Measurements from ENCODE around the gene HTD2. TPM values are rescaled to one million over a fixed set of nuclear protein-coding genes. Genes with fewer than 3 reads are reported as not detected.

The HTD2 gene
- total RNA-seq, 1 experiment from 2014 or later, result 8.2 TPM

DNA sequence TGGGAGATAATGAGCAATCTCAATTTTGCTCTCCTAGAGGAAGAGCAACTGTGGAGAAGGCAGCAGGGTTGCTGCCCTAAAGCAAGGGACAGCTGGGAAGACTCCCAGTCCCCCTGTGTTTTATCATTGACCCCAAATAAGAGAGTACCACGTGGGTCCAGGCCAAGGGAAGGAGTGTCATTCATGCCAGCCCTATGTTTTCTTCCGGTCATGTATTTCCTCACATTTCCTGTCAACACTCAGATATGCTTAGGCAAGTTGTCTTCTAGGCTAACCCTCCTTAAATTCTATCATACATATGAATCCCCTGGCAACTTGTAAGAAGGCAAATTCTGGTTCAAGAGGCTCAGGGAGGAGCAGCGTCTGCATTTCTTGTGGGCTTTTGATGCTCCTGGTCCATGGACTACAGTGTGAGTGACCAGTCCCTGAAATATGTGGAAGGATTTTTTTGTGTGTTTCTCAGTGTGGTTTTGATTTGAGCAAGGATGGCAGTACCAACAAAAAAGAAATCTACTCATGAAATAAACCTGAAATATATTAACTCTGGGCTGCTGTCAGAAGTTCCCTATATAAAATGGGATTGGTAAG lies 32.2 kb upstream of the HTD2 start:
- no peak overlapping the region for H3K4me3 ChIP-seq (ENCODE audit: low read depth, low read length)
- no peak for DNase-seq
- H3K4me3 Mint-ChIP-seq (ENCODE audit: unreplicated experiment), result no peak overlapping the region
- H3K27me3 Mint-ChIP-seq (ENCODE audit: insufficient read depth, unreplicated experiment), result no peaks in the 10 kb centered on the region
- H3K27ac Mint-ChIP-seq (ENCODE audit: unreplicated experiment), result no peak overlapping the region
- H3K27me3 ChIP-seq (replicated peaks; ENCODE audit: control insufficient read depth, insufficient read depth, low read length), result no peaks in the 10 kb centered on the region
- peaks cover 5% of the 10 kb centered on the region for H3K4me1 Mint-ChIP-seq (ENCODE audit: low read depth, unreplicated experiment)
- POLR2A ChIA-PET, result no interaction called here
- TF ChIP-seq, protein P1, sequence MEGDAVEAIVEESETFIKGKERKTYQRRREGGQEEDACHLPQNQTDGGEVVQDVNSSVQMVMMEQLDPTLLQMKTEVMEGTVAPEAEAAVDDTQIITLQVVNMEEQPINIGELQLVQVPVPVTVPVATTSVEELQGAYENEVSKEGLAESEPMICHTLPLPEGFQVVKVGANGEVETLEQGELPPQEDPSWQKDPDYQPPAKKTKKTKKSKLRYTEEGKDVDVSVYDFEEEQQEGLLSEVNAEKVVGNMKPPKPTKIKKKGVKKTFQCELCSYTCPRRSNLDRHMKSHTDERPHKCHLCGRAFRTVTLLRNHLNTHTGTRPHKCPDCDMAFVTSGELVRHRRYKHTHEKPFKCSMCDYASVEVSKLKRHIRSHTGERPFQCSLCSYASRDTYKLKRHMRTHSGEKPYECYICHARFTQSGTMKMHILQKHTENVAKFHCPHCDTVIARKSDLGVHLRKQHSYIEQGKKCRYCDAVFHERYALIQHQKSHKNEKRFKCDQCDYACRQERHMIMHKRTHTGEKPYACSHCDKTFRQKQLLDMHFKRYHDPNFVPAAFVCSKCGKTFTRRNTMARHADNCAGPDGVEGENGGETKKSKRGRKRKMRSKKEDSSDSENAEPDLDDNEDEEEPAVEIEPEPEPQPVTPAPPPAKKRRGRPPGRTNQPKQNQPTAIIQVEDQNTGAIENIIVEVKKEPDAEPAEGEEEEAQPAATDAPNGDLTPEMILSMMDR (IDR thresholded peaks at IDR 0.05; ENCODE audit: insufficient read depth in 1 of 2, low read depth in 1 of 2, low read length in 1 of 2, severe bottlenecking in 1 of 2, unreplicated experiment in 1 of 2), result no peak
- H3K9me3 ChIP-seq, result no peaks in the 10 kb centered on the region
- H3K9me3 Mint-ChIP-seq (ENCODE audit: unreplicated experiment), result no peaks in the 10 kb centered on the region
- H3K36me3 ChIP-seq (ENCODE audit: control insufficient read depth, insufficient read depth, low read length), result peaks cover 2% of the 10 kb centered on the region
- CTCF ChIA-PET, result no interaction called here
- no TSS peak for BruUV-seq (replicated peaks)
- H3K4me1 ChIP-seq, result no peaks in the 10 kb centered on the region
- peaks cover 7% of the 10 kb centered on the region for H3K36me3 Mint-ChIP-seq (ENCODE audit: insufficient read depth, unreplicated experiment)
- intact Hi-C loops (cut with micrococcal nuclease; ENCODE audit: unreplicated experiment), result no loop called here

DNA sequence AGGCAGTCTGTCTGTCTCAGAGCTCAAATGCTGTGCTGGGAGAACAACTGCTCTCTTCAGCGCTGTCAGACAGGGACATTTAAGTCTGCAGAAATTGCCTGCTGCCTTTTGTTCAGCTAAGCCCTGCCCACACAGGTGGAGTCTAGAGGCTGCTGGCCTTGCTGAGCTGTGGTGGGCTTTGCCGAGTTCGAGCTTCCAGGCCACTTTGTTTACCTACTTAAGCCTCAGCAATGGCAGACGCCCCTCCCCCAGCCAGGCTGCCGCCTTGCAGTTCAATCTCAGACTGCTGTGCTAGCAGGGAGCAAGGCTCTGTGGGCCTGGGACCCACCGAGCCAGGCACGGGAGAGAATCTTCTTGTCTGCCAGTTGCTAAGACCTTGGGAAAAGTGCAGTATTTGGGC lies 25.3 kb upstream of the HTD2 start:
- no peak for DNase-seq
- TF ChIP-seq, protein P1 (IDR thresholded peaks at IDR 0.05; ENCODE audit: insufficient read depth in 1 of 2, low read depth in 1 of 2, low read length in 1 of 2, severe bottlenecking in 1 of 2, unreplicated experiment in 1 of 2), result no peak
- Mint-ChIP-seq H3K9me3 (ENCODE audit: unreplicated experiment) (no peaks in the 10 kb centered on the region), H3K4me1 (ENCODE audit: low read depth, unreplicated experiment) (peaks cover 5% of the 10 kb centered on the region), H3K27me3 (ENCODE audit: insufficient read depth, unreplicated experiment) (no peaks in the 10 kb centered on the region), H3K27ac (ENCODE audit: unreplicated experiment) (no peak overlapping the region), H3K36me3 (ENCODE audit: insufficient read depth, unreplicated experiment) (no peaks in the 10 kb centered on the region), H3K4me3 (ENCODE audit: unreplicated experiment) (no peak overlapping the region)
- no peak overlapping the region for H3K4me3 ChIP-seq (ENCODE audit: low read depth, low read length)
- H3K27me3 ChIP-seq (replicated peaks; ENCODE audit: control insufficient read depth, insufficient read depth, low read length), result no peaks in the 10 kb centered on the region
- no peaks in the 10 kb centered on the region for H3K4me1 ChIP-seq
- no peaks in the 10 kb centered on the region for H3K9me3 ChIP-seq
- peaks cover 1% of the 10 kb centered on the region; the same call in 1 of the 2 replicates for H3K36me3 ChIP-seq (ENCODE audit: control insufficient read depth, insufficient read depth, low read length)
- POLR2A ChIA-PET, result no interaction called here
- BruUV-seq (replicated peaks), result no TSS peak
- intact Hi-C loops (cut with micrococcal nuclease; ENCODE audit: unreplicated experiment), result no loop called here
- CTCF ChIA-PET, result no interaction called here

DNA sequence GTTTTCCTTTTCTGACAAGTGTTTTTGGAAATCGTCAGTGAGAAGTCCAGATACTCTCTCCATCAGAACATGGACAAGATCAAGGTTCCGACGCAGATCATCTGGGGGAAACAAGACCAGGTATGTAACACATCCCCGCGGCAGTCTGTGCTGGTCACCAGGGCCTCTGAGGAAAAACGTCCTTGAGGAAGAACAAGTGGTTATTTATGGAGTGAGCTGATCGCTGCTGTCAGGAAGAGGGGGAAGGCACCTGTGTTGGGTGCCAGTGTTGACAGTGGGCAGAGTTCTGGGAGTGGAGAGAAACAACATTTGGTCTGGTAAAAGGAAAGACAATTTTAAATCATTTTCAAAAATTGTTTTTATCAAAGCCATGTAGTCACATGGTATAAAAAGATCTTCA lies 21.0 kb upstream of the HTD2 start:
- H3K36me3 ChIP-seq (ENCODE audit: control insufficient read depth, insufficient read depth, low read length), result peaks cover 3% of the 10 kb centered on the region
- Mint-ChIP-seq H3K9me3 (ENCODE audit: unreplicated experiment) (no peaks in the 10 kb centered on the region), H3K4me1 (ENCODE audit: low read depth, unreplicated experiment) (no peaks in the 10 kb centered on the region), H3K27me3 (ENCODE audit: insufficient read depth, unreplicated experiment) (no peaks in the 10 kb centered on the region), H3K27ac (ENCODE audit: unreplicated experiment) (no peak overlapping the region), H3K4me3 (ENCODE audit: unreplicated experiment) (no peak overlapping the region), H3K36me3 (ENCODE audit: insufficient read depth, unreplicated experiment) (no peaks in the 10 kb centered on the region)
- ChIA-PET POLR2A (no interaction called here), CTCF (no interaction called here)
- TF ChIP-seq, protein P1 (IDR thresholded peaks at IDR 0.05; ENCODE audit: insufficient read depth in 1 of 2, low read depth in 1 of 2, low read length in 1 of 2, severe bottlenecking in 1 of 2, unreplicated experiment in 1 of 2), result no peak
- H3K4me3 ChIP-seq (ENCODE audit: low read depth, low read length), result no peak overlapping the region
- H3K4me1 ChIP-seq, result no peaks in the 10 kb centered on the region
- no peaks in the 10 kb centered on the region for H3K9me3 ChIP-seq
- BruUV-seq (replicated peaks), result no TSS peak
- intact Hi-C loops (cut with micrococcal nuclease; ENCODE audit: unreplicated experiment), result no loop called here
- DNase-seq, result no peak
- H3K27me3 ChIP-seq (replicated peaks; ENCODE audit: control insufficient read depth, insufficient read depth, low read length), result no peaks in the 10 kb centered on the region
